Measurements from ENCODE around the gene FOXS1.

FOXS1 gene

GRCh38 chr20:31797364-31797763 is 48.0 kb downstream of the FOXS1 start:
- DNase-seq (ENCODE audit: low read depth, low spot score), result no peak

Measured in brain pericyte (primary cell).